Stimulated activated CD8-positive, alpha-beta memory T cell treated with anti-CD3 and anti-CD28 coated beads, Interleukin-7, amount 100 ng/mL, for 1 hour (primary cell): ENCODE data around the gene KSR1.

Experiments
- DNase-seq, 2 donors: peaks; one replicate each; pipeline ENCODE4 v3.0.0-alpha.2; 2020; ENCODE audit warnings: low read depth in 2 of 2

Gene KSR1

GRCh38 chr17:27590864-27591263 lies 134.6 kb downstream of the KSR1 start:
- DNase-seq = no peak

GRCh38 chr17:27591986-27592385 lies 135.7 kb downstream of the KSR1 start:
- DNase-seq = no peak

DNA sequence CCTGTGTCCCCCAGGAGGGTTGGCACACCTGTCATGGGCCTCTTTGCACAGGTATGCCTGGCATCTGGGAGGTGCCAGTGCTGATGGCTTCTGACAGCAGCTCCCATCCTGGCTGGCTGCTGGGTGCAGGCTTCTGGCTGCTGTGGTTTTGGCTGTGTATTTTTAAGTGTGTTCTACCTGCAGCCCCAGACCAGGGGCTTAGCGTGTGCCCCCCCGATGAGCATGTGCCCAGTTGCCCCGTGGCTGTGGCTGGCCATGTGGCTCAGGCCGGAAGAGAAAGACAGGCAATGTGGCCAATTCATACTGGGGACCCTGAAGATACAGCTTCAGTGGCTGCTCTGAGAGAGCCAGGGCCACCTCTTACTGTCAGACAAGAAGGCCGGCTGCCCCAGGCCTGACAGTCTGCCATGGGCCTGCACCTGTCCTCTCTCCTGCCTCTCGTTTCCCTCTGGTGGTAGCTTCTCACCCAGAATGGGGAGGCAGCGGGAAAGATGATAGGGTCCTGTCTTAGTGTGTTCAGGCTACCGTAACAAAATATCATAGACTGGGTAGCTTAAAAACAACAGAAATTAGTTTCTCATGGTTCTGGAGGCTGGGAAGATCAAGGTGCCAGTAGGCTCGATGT lies 137.1 kb downstream of the KSR1 start:
- no peak for DNase-seq

DNA sequence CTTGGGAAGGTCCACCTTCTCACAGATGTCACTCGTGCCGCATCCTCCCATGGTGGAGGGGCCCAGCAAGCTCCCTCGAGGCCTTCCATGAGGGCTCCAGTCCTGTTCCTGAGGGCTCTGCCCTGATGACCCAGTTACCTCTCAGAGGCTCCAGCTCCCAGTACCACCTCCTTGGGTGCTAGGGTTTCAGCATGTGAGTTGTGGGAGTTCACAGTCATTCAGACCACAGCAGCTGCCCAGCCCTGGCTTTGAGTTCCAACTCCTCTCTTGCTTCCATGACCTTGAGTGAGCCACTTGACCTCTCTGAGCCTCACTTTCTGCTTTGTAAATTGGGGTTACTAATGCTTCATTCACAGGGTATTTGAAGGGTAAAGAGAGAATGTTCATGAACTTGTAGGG lies 137.6 kb downstream of the KSR1 start:
- no peak for DNase-seq

DNA sequence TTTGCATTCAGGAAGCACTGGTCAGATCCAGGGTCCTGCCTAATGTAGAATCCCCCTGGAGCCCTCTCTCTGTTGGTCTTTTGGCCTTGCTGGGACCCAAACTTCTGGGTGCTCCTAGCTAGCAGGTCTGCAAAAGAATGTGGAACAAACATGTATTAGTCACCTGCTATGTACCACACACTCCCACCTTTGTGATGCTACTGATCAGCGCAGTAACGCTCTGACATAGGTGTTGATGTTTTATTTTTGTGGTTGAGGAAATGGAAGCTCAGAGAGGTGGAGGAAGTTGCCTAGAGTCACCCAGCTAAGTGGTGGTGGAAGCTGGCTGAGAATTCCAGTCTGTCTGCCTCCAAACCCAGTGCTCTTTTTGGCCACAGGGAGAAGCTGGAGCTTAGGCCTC lies 139.0 kb downstream of the KSR1 start:
- DNase-seq = no peak

GRCh38 chr17:27596096-27596495 lies 139.8 kb downstream of the KSR1 start:
- no peak for DNase-seq

DNA sequence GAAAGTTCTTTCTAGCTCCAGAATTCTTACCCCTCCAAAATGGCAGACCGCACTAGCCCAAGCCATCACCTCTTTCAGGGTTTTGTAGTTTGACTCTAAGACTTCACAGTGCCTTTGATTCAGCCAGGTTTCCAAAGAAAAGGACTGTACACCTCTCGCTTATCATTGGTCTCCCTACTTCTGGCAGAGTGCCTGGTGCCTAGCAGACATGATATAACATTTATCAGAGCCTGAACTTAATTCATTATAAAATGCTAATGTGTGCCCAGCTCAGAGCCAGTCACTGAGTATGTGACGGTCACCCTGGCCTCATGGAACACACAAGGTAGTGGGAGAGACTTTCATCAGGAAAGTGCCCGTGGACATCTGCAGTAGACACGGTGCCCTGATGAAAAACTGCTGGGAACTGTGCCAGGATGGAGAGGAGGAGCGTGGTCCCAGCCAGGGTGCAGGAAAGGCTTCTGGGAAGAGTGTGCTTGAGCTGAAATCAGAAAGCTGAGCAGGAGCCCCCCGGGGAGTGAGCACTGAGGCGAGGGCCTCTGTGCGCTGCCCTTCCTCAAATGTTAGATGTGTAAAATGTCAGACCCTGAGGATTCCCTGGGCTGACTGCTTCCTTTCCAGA lies 140.4 kb downstream of the KSR1 start:
- no peak for DNase-seq

DNA sequence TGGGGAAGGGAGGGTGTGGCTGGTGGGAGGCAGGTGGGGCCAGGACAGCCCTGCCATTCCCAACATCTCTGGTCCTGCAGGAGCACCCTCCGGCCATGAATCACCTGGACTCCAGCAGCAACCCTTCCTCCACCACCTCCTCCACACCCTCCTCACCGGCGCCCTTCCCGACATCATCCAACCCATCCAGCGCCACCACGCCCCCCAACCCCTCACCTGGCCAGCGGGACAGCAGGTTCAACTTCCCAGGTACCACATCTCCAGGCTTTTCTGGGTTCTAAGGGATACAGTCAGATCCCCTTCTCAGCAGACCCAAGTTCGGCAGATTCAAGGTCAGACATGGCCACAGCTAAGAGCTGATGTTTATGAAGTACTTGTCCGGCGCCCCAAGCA lies 140.9 kb downstream of the KSR1 start:
- DNase-seq = no peak

DNA sequence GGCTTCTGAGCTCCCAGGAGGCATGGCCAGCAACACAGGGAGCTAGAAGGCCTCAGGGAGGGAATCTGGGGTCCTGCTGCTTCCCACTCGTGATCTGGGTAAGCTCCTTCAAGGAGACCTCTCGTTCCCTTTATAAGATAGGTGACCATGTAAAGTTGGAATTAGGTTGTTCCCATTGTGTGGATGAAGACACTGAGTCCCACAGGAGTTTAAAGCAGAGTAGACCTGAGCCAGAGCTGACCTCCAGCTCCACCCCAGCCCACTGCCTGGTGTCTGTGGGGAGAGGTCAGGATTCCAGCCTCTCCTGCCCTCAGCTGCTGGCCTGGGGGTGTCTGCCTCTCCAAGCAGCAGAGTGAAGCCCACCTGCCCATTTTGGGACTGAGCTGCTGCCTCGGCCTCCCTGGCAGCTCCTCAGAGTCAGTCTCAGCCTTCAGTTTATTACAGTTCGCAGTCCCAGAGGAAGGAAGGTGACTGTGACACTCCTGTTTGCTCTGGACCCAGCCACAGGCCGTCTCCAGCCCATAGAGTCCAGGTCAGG lies 141.6 kb downstream of the KSR1 start:
- DNase-seq = no peak

GRCh38 chr17:27598337-27599050 lies 142.2 kb downstream of the KSR1 start:
- no peak for DNase-seq

GRCh38 chr17:27600471-27600870 lies 144.2 kb downstream of the KSR1 start:
- DNase-seq = no peak

GRCh38 chr17:27601069-27601974 lies 145.1 kb downstream of the KSR1 start:
- DNase-seq = peak; percentile 70 to 87

GRCh38 chr17:27601975-27602302 lies 145.7 kb downstream of the KSR1 start:
- DNase-seq = no peak

DNA sequence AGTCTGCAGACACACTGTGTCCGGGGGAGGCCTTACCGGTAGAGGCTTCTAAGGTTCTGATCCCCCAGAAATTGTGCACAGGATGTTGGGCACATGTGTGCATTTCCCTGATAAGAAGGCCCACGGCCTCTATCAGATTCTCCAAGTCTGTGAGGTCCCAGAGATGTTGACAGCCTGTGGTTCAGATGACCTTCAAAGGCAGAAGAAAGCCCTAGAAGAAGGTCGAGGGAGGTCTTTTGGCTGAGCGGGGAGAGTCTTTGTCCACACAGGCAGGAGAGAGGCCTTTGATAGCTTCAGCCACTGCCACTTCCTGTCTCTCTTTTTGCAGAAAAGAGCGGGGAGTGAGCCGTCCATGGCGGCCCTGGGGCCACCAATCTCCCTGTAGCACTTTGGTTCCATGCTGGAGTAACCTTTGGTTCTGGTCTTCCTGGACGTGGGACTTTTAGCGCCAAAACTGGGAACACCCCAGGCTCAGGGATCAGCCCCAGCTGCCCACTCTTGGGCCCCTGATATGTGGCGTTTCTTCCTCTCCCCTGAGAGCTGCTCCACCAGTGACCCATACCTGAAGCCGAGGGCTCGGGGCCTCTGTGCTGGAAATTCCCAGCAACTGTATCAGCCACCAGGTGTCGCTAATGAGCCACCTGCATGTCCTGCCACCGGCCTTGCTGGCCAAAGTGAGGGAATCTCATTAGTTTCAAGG lies 146.6 kb downstream of the KSR1 start:
- peak; percentile 40 to 61 for DNase-seq

GRCh38 chr17:27603421-27603770 lies 147.1 kb downstream of the KSR1 start:
- DNase-seq = no peak

- DNase-seq = no peak
These were observed 147.9 kb downstream of the KSR1 start for GRCh38 chr17:27603880-27604794.

DNA sequence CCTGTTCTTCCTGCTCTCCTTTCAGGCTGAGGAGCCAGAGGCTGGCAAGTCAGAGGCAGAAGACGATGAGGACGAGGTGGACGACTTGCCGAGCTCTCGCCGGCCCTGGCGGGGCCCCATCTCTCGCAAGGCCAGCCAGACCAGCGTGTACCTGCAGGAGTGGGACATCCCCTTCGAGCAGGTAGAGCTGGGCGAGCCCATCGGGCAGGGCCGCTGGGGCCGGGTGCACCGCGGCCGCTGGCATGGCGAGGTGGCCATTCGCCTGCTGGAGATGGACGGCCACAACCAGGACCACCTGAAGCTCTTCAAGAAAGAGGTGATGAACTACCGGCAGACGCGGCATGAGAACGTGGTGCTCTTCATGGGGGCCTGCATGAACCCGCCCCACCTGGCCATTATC lies 149.2 kb downstream of the KSR1 start:
- no peak for DNase-seq

DNA sequence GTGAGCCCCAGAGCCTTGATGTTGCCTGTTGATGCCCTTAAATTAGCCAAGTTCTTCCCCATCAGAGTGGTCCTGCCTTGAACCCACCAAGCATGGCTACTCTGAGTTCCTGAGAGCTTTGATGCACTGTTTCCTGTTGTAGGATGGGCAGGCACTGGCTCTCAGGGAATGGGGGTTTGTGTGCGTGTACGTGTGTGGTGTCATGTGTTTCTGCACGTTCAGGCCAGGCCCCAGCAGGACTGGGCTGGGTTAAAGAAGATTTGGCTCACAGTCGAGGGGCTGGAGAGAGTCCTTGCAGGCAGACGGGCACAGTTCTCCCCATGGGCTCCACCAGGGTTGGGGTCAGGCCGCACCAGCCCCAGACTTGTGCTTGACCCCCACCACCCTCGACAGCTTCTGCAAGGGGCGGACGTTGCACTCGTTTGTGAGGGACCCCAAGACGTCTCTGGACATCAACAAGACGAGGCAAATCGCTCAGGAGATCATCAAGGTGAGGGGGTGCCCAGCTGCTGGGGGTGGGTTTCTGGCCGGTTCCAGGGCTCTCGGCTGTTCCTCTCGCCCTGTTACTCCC lies 151.4 kb downstream of the KSR1 start:
- DNase-seq = no peak

GRCh38 chr17:27608328-27609230 lies 152.3 kb downstream of the KSR1 start:
- DNase-seq = no peak
